Activated CD8-positive, alpha-beta memory T cell treated with anti-CD3 and anti-CD28 coated beads, Interleukin-2, amount 50 U/mL, for 48 hours (primary cell): ENCODE results near the gene ALDH1L2.

Experiments used
- DNase-seq: peaks from one replicate; pipeline ENCODE4 v3.0.0-alpha.2; 2020

Gene ALDH1L2

DNA sequence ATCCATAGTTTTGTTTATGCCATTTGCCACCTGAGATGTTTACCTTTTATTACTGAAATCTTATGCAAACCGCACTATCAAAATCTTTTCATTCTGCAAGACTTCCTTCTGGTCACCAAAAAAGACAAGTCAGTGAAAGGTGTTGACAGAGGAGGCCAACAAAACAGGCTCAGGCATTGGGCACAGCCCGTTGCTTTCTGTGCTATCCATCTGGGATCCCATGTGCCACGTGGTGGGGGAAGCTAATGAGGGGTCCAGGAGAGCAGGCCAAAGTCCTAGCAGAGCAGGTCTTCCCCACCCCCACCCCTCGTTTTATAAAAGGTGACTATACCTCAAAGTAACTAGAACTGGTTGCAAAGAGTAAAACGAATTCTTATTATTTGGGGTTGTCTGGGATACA, 1.2 kb downstream of the ALDH1L2 start:
- DNase-seq = no peak

DNA sequence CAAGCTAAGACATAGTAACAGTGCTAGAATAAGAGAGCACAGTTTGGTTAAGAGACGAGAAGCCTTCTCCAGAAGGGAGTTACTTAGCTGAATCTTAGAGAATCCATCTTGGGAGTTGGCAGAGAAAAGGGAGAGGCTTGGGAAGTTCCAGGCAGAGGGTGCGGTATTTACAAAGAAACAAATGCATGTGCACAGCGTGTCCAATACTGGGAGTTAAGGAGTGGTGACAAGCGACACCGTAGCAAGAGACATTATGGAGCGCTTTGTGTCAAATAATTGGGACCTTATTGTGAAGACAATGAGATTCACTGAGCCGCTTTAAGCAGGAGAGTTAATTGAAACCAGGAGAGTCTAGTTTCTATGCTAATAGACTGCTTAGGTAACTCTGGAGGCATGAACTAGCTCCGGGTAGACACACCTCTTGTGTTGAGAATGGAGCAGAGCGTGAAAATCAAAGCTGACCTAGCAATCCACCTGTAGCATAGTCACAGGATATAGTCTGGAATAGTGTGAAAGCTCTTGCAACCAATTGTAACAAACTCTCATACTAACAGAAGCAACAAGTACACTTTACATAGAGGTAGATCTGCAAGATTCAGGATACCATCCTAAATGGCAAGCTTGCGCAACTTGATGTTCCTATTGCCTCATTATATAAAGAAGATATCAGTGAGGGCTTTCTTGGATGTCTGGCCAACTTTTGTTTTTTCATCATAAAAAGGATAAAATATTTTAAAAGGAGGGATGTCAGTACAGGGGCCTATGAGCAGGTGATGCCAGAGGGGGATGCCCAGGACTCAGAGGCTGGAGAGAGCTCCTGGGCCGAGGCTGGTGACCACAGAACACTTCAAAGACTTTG, 5.3 kb downstream of the ALDH1L2 start:
- no peak for DNase-seq

DNA sequence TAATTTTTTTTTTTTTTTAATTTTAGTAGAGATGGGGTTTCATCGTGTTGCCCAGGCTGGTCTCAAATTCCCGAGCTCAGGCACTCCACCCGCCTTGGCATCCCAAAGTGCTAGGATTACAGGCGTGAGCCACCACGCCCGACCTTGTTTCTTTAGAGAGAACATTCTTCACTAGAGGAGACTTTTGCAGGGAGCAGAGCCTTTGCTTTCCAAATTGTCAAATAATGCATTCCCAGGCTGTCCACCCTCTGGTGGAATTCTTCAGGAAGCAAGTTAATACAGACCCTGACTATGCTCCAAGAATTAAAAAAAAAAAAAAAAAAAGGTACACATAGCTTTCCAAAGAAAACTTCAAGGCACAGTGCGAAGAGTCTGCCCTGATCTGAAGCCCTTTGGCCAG, 6.8 kb downstream of the ALDH1L2 start:
- DNase-seq = no peak

DNA sequence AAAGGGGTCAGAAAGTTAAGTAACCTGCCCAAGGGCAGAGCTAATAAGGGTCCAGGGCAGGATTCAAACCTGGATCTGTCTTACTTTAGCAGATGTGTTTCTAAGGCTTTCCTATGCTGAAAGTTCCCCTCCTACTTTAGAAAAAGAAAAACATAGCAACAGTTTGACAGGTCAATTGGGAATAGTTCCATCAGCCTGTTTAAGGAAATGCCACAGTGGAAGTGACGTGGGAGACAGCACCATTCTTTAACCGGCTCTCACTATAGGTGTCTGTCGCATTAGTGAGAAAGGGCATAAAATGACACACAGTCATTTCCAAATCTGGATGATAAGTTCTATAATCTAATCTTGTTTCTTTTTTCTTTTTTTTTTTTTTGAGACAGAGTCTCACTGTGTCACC, 7.3 kb downstream of the ALDH1L2 start:
- no peak for DNase-seq

DNA sequence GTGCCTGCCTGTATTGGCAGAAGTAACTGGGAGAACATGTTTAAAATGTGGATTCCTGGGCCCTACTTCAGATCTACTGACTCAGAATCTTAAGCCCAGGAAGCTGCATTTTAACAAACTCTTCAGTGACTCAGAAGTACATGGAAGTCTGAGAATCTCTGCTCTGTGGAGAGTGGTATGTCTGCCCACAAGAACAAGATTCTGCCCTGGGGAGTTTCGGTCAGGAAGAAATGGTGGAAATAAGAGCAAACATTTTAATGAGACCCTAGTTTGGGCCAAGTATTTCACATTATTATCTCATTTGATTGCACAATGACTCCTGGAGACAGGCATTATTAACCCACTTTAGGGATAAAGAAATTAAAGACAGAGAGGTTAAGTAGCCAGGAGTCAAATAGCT, 8.2 kb downstream of the ALDH1L2 start:
- DNase-seq = no peak

DNA sequence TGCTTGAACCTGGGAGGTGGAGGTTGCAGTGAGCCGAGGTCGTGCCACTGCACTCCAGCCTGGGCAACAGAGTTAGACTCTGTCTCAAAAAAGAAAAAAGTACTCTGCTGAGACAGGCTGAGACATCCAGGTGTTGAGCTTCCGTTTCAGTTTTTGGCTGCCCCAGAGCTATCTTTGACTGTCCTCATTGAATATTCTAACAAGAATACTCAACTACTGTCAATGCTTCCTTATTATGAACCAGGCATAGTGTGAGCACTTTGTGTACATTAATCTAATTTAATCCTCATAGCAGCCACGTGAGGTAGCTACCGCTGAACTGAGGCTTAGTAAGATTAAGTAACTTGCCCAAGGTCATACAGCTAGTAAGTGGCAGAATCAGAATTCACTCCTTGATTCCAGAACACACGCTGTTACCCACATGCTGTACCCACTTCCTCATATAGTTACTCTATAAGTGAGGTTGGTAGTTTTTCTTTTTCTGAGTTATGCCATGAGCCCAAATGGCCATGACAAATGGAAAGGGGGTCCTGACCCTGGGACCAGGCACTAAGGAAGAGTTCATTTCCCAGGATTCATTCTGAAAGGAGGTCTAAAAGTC, 11.3 kb downstream of the ALDH1L2 start:
- no peak for DNase-seq

DNA sequence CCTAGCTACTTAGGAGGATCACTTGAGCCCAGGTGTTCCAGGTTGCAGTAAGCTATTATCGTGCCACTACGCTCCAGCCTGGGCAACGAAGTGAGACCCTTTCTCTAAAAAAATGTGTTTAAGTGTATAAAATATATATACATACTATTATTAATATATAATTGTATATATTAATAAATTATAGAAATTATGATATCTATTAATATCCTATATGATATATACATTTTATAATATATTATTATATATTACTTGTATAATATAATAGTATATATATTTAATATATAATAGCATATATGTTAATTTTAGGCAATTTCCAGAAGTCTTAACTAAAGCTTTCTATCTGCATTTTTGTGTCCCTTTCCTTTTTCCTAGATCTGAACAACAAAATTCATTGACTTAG, 12.3 kb downstream of the ALDH1L2 start:
- no peak for DNase-seq

DNA sequence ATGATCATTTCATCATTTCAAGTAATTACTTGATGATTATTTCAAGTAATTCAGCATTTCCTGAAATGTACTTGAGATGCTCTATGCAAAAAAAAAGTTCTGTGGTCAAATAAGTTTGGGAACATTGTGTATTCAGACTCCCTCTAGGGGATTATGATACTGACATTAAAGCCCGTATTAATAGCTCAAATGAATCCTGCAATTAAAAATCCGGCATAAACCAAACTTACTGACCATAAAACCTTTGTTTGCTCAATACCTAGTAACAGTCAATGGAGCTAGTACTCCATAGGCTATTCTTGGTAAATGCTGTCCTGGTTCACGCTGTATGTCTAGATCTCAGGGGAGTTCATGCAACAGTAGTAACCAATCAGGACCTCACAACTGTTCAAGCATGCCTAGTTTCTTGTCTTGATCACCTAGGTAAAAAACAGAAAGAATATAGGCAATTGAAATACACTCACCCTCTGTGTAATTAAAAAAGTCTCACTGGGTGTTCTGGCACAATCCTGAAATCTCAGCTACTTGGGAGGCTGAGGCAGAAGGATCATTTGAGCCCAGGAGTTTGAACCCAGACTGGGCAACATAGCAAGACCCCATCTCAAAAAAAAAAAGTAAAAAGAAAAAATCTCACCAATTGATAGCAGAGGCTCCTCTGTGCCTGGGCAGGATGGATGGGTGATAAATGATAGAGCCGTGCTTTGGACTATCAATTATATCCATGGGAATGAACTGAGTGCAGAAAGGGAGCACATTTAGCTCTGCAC, 14.1 kb downstream of the ALDH1L2 start:
- no peak for DNase-seq

DNA sequence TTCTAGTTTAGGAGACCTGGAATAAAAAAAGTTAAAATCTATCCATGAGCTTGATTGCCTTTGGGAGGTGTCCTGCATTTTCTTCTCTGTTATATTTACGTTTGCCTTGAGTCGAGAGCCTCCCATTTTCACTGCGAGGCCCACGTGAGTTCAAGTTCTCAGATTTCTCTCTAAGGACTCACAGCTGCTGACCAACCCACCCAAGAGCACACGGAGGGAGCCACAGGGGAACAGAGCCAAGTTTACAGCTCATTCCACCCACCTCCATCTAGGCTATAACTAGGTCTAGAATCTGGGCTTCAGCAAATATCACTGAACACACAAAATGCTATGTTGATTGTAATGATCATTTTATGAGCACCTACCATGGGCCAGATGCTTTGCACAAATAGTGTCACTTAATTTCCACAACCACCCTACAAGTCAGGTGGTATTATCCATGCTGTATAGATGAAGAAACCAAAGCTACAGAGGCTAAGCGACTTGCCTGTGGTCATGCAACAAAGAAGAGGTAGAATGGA, 16.7 kb downstream of the ALDH1L2 start:
- DNase-seq = no peak

DNA sequence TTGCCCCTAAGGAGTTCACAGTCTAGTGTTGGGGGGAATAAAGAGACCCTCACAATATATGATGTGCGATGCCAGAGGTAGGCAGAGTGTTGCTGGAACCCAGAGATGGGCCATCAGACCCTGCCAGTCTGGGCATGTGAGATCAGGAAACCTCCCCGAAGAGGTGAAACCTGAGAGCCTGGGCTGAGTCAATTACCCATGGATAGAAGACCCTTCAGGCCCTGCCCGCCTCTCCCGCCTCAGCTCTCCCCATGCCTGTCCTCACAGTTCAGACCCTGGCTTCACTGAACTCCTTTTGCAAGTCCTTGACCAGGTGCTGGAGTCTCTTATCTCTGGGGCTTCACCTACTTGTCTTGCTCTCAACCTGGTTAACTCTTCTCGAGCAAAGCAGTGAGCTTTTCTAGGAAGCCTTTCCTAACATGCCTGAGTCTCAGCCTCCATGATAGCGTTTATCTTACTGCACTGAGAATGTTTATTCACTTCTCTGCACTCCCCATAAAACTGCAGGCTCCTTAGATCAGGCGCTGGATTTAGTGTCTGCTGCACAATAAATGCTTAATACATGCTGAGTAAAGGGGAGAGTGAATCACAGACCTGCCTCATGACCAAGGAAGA, 19.6 kb downstream of the ALDH1L2 start:
- DNase-seq = no peak

DNA sequence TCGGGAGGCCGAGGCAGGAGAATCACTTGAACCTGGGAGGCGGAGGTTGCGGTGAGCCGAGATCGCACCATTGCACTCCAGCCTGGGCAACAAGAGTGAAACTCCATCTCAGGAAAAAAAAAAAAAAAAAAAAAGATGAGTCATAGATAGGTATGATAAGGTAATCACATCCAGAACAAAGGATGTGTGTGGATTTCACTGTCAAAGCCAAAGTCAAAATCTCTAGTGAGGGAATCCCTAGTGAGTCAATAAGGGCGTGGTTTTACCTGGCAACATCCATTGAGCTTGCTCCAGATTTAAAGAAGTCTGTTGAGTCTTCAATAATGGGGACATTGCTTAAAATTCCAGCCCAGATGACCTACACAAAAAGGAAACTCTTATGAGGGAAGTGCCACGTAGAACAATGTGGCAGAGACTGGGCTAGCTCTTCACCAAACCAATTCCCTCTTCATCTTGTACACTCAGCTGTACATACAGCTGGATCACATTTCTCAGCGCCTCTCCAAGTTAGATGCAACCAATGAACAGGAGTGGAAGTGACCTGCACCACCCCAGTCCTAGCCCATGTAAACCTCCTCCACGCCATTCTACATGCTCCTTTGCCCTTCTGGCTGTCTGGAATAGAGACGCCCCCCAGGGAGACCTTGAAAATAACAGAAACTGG, 23.4 kb downstream of the ALDH1L2 start:
- no peak for DNase-seq

DNA sequence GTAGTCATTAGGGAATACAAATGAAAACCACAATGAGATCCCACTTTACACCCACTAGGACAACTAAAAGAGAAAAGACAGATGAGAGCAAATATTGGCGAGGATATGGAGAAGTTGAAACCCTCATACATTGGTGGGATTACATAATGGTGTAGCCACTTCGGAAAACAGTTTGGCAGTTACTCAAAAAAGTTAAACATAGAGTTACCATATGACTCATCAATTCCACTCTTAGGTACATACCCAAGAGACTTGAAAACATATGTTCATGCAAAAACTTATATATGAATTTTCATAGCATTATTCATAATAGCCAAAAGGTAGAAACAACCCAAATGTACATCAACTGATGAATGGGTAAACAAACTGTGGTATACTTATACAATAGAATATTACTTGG, 27.1 kb downstream of the ALDH1L2 start:
- no peak for DNase-seq

DNA sequence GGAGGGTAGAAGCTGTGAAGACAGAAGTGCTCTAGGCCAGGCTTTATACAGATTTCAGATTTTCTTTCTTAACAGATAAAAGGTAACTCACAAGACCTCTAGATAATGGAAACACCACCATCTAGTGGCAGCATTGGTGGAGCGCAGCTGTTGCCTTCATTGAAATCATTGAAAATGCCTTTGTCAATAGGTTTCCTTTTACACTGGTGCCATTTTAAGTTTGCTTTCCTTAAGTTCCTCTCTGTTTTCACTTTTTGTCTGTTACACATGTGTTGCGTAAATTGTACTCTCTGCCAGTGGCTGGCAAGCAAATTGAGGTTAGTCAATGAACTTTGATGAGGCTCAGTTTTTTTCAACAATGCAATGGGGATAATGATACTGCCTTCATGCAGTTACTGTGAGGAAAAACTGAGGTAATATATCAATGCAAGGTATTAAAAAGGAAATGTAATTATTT, 31.1 kb downstream of the ALDH1L2 start:
- peak; percentile 81 for DNase-seq

DNA sequence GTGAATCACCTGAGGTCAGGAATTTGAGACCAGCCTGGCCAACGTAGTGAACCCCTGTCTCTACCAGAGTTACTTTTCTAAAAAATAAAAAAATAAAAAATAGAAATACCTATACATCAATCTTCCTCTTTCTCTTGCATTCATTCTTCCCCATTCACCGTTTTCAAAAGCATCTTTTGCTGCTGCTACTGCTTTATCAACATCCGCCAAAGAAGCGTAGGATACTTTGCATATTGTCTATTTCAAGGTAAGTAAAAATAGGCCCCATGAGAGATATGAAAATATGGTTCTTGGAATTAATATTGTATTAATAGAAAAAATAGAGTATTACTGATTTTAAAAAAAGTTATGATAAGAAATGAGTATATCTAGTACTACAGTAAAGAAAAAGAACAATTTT, 32.3 kb downstream of the ALDH1L2 start:
- no peak for DNase-seq

DNA sequence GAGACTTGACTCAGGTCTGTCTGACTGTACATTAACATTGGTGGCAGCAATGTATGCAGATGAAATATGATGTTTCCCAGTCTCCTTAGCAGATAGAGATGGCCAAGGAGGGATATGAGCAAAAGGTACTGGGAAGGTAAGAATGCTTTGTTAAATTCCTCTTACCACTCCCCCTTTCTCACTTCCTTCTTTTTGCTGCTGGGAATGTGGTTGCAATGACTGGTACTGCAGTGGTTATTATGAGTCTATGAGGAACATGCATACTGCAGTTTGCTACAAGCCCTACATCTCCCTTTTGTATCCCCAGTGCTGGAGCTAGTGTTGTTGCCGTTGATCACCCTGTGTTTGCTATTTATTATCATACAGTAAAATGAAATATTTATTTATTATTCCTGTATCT, 35.9 kb downstream of the ALDH1L2 start:
- DNase-seq = no peak

DNA sequence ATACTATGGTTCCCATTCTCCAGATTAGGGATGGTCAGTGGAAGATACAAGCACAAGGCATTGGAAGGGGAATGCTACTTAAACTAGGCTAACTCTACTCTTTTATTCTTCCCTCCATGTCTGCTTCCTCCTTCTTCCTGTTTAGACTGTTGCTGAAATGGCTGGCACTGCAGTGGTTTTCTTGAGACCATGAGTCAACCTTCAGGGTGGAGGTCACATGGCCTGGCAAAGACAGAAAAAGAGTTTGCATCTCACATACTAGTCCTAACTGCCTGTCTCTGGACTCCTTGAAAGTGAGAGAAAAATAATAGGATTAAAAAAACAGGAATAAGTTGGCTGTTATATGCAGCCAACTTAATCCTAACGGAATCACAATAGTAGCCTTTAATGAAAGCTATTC, 37.0 kb downstream of the ALDH1L2 start:
- DNase-seq = no peak

DNA sequence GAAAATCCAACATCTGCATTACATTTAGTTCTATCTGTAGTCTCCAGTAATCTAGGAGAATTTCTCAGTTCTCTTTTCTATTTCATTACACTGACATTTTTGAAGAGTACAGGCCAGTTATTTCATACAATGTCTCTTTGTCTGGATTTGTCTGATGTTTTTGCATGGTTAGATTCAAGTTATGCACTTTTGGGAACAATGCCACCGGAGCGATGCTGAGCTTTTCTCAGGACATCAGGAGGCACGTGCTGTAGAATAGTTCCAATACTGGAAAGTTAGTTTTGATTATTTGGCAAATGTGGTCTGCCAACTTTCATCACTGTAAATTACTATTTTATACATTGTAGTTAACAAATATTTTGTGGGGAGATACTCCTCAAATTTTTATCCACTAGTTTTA, 43.1 kb downstream of the ALDH1L2 start:
- DNase-seq = no peak

DNA sequence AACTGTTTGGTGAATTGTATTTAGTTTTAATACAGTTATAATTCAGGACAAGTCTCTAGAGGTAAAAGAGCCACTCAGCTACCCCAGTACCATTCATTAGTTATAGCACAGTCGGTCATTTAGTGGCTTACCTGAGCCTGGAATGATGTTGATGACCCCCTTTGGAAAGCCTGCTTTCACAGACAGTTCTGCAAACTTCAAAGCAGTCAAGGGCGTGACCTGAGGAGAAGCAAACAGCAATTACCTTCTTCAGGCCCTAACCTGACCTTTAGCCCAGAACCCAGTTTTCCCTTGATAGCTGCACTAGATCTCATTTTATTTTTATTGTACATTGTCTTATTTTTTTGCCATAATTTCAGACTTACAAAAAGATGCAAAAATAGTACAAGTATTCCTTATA, 43.8 kb downstream of the ALDH1L2 start:
- DNase-seq = no peak

DNA sequence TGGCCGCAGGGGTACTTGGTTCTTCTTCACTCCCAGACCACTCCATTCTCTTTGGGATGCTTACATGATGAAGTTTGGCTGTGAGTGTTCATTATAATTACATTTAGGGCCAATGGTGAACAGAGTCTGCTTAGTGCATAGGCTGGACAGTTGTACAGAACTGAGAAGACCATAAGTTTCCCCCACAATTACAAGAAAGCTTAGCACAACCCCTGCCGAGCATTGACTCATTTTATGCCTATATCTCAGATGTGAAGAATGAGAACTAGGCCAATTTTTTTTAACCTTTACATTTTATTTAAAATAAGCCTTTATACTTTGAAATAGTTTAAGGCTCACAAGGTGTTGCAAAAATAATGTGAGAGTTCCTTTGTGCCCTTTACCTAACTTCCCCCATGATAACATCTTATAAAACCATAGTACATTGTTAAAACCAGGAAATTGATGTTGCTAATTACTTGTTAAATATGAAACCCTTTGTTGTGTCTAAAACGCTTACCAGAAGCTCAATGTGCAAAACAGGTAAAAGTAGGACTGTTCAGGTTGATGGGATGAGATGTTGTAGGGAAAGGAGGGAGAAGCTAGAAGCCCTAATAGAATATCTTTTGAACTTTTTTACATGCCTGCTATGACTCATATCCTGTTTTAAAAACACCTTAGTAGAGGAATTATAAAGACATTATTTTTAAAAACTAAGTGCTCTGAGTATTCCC, 47.2 kb downstream of the ALDH1L2 start:
- DNase-seq = no peak

DNA sequence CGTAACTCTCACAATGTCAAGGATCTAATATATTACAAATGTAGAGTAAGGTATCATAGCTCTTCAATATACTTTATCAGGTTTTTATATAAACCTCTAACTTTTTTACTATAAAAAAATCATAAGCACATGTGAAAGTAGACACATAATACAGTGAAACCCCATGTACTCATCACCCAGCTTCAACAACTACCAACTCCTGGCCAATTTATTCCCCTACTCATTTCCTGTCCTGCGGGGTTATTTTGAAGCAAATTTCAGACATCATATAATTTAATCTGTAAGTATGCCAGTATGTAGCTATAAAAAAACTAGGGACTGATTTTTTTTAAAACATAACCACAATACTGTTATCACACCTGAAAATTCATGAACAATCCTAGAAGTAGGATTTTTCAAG, 50.4 kb downstream of the ALDH1L2 start:
- no peak for DNase-seq

DNA sequence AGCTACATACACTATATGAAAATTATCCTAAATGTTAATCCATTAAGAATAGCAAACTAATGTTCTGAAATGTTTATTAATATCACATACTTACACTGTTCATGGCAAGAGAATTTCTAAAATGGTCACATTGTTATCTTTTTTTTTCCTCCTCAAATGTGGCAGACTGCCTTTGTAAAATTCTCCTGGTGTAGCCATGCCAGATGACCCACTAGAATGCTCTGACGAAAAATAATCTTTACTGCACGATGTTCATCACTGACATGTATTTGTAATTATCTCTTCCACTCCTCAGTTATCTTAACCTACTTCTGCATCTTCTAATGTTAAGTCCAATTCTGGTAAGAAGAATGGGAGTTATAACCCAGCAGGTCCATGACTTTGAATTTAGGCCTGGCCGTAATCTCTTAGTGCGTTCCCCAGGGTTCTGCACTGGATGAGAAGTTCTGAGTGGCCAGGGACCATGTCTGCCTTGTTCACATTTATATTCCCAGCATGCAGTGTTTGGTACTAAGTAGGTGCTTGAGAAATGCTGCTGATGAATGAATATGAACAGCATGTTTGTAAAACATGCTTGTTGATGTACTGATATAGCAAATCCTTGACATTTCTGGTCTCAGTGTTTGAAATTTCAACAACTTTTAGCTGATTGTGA, 51.4 kb downstream of the ALDH1L2 start:
- DNase-seq = no peak
